Adipocyte (in vitro differentiated cells): ENCODE results near the gene LDLRAD1.
"Not testable (repeated sequence)": the region's sequence is repeated elsewhere in the genome, so short reads cannot be mapped to it uniquely, and the experiment has no call there.

Experiments
- DNase-seq: peaks from one replicate; pipeline ENCODE4 v3.0.0-alpha.2; 2015; ENCODE audit warnings: low read depth
- H3K27me3 ChIP-seq: replicated peaks from 2 replicates; pipeline ENCODE4 v1.7.0; 2013; ENCODE audit warnings: mild to moderate bottlenecking, low read length, moderate library complexity; ENCODE audit not compliant: control insufficient read depth, insufficient read depth
- H3K36me3 ChIP-seq: 2 replicates; pipeline ENCODE4 v1.7.0; 2013; ENCODE audit warnings: low read length, mild to moderate bottlenecking, moderate library complexity; ENCODE audit not compliant: control insufficient read depth, insufficient read depth, severe bottlenecking
- H3K4me1 ChIP-seq: 2 replicates; pipeline ENCODE4 v1.7.0; 2013; ENCODE audit warnings: mild to moderate bottlenecking, low read length, moderate library complexity; ENCODE audit not compliant: control insufficient read depth, insufficient read depth
- H3K4me3 ChIP-seq: 2 replicates; pipeline ENCODE4 v1.7.0; 2013; ENCODE audit warnings: mild to moderate bottlenecking, low read length, moderate library complexity
- H3K9ac ChIP-seq: 2 replicates; pipeline ENCODE4 v1.7.0; 2013; ENCODE audit warnings: mild to moderate bottlenecking, low read length, moderate library complexity
- H3K9me3 ChIP-seq: 2 replicates; pipeline ENCODE4 v1.7.0; 2013; ENCODE audit warnings: mild to moderate bottlenecking, low read length, moderate library complexity; ENCODE audit not compliant: control insufficient read depth

LDLRAD1 gene

DNA sequence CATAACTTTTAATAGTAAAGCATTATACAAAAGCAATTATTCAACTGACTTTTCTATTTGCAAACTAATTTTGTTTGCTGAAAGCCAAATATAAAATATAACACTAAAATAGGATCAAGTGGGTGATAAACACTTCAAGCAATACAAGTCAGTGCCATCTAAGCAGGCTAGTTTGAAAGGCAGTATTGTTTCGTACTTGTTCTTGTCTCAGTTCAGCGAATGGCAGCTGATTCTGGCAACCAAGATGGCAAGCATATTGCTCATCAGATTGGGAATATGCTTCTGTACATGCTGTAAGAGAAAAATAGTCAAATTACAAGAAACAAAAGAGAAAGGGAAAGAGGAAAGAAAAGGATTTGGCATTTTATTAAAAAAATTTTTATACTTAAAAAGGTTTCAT, 27.5 kb upstream of the LDLRAD1 start:
- no peak for DNase-seq
- Histone ChIP-seq H3K4me3 (no peak overlapping the region), H3K36me3 (peaks cover 36% of the 10 kb centered on the region), H3K27me3 (no peaks in the 10 kb centered on the region), H3K9ac (no peak overlapping the region), H3K9me3 (no peaks in the 10 kb centered on the region), H3K4me1 (peaks cover 16% of the 10 kb centered on the region)

DNA sequence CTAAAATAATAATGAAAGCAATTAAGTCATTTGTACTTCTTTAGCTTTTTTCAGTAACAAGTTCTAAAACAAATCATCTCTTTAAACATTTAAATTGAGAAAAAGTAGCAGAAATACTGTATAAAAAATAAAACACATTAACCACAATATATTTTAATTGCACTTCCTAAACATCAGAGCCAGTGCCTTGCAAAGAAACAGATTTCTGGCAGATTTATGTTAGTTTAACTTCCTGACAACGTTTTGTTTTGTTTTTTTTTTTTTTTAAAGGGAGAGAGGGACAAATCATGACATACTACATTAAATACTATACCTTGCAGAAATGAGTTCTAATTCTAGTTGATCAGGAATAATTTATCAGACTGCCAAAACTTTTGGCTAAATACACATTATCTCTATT, 23.8 kb upstream of the LDLRAD1 start:
- Histone ChIP-seq H3K36me3 (peaks cover 73% of the 10 kb centered on the region), H3K9me3 (no peaks in the 10 kb centered on the region), H3K4me1 (peaks cover 1% of the 10 kb centered on the region), H3K27me3 (no peaks in the 10 kb centered on the region), H3K9ac (no peak overlapping the region), H3K4me3 (no peak overlapping the region)
- DNase-seq = no peak

DNA sequence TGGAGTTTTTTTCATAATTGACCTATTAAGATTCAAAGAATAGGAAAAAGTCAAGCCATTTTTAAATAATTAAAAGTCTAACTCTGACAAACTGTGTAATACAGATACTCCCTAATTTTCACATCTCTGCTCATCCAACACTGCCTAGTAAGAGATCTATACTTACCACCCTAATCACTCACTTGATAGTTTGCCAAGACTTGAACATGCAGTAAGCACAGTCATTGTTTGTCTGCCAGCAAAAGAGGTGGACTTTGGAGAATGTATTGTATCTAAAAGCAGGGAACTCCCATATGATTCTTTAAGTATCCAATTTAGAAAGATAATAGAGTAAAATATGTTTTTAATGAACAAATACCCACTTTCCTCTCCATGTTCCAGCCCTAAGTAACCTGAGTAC, 19.5 kb upstream of the LDLRAD1 start:
- no peak overlapping the region for H3K9ac ChIP-seq
- no peaks in the 10 kb centered on the region for H3K27me3 ChIP-seq
- peak; percentile 36 for DNase-seq
- H3K4me1 ChIP-seq = peaks cover 2% of the 10 kb centered on the region
- H3K9me3 ChIP-seq = no peaks in the 10 kb centered on the region
- H3K36me3 ChIP-seq = peaks cover 100% of the 10 kb centered on the region
- no peak overlapping the region for H3K4me3 ChIP-seq

DNA sequence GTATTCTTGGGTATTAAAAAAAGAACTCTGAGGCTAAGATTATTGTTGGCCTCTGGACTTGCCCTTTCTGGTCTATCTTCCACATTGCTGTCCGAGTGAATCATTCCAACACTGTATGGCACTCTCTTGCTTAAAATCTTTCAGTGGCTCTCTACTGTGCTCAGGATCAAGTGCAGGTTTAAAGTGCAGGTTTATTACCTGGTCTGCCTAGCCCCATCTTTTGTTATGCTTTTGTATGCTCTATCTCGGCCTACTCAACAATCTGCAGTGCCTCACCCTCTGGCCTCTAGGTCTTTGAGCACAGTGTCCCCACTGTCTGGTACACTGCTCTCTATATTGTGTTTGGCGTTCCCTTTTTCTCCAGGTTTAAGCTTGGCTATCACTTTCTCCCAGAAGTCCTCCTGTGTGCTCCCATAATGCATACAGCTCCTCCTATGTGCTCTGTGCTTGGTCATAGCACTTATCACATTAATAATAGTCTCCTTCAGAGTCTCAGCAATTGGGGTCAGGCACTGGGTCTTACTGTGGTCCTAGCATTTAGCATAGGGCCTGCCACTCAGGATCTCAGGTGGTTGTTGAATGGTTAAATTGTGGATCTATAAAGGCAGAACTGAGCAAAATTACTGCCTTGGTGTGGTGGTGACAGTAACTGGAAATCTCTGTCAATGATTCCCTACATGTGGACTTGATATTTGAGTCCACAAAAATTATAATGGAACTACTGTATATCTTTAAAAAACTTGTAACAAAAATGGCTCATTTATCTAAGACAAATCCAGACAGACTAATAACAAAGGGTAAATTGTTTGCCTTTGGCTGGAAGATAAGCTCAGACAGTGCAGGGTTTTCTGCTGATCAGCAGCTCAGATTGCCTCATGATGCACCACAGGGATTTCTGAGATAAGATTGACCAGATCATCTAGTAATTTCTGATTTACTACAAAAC, 10.6 kb upstream of the LDLRAD1 start:
- Histone ChIP-seq H3K4me1 (peaks cover 9% of the 10 kb centered on the region), H3K9ac (no peak overlapping the region), H3K27me3 (no peaks in the 10 kb centered on the region), H3K9me3 (no peaks in the 10 kb centered on the region), H3K4me3 (no peak overlapping the region), H3K36me3 (peaks cover 36% of the 10 kb centered on the region)
- DNase-seq = no peak

DNA sequence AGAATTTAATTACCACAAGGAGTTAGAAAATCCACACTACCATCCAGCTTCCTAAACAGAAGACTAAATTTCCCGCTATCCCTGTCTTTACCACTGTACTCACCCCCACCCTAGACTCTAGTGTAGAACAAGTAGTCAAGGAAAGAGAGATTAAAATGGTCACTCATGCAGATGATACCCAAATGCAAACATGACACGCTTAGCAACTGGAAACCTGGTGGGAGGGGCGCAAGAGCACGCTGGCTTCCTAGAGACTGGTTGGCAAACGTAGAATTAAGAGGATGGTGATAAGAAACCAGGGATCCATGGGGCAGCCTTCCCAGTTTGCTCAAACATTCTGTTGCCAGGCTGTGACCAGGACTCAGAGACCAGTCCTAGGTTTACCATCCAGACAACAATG, 9.9 kb upstream of the LDLRAD1 start:
- DNase-seq = no peak
- H3K36me3 ChIP-seq = peaks cover 29% of the 10 kb centered on the region

DNA sequence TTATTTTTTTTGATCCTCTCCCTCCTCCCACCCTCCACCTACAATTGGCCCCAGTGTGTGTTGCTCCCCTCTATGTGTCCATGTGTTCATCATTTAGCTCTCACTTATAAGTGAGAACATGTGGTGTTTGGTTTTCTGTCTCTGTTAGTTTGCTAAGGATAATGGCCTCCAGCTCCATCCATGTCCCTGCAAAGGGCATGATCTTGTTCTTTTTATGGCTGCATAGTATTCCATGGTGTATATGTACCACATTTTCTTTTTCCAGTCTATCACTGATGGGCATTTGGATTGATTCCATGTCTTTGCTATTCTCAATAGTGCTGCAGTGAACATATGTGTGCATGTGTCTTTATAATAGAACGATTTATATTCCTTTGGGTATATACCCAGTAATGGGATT, 6.8 kb upstream of the LDLRAD1 start:
- not testable (repeated sequence) for H3K9me3 ChIP-seq, H3K4me3 ChIP-seq, DNase-seq, H3K36me3 ChIP-seq, H3K27me3 ChIP-seq, H3K4me1 ChIP-seq, H3K9ac ChIP-seq

More for the DNA sequence above, 9.9 kb upstream of the LDLRAD1 start:
- H3K4me1 ChIP-seq = peaks cover 9% of the 10 kb centered on the region
- H3K27me3 ChIP-seq = no peaks in the 10 kb centered on the region
- no peak overlapping the region for H3K9ac ChIP-seq
- H3K9me3 ChIP-seq = no peaks in the 10 kb centered on the region
- H3K4me3 ChIP-seq = no peak overlapping the region

DNA sequence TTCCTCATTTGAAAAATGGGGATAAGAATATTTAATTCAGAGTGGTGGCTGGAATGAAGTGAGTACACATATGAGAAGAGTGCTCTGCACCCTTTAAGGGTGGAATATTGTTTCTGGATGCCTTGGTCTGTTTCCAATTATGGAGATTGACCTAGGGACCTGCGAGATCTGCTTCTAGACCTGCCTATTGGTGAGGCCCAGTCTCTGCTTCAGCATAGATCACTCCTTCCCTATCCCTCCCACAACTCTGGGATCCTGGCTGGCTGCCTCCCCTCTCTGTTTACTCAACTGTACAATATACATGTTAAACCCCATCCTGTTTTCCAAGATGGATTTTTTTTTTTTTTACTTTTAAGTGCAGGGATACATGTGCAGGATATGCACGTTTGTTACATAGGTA, 6.4 kb upstream of the LDLRAD1 start:
- Histone ChIP-seq H3K4me3 (no peak overlapping the region), H3K36me3 (no peaks in the 10 kb centered on the region), H3K4me1 (peaks cover 9% of the 10 kb centered on the region), H3K9ac (no peak overlapping the region), H3K9me3 (no peaks in the 10 kb centered on the region), H3K27me3 (no peaks in the 10 kb centered on the region)
- DNase-seq = no peak

DNA sequence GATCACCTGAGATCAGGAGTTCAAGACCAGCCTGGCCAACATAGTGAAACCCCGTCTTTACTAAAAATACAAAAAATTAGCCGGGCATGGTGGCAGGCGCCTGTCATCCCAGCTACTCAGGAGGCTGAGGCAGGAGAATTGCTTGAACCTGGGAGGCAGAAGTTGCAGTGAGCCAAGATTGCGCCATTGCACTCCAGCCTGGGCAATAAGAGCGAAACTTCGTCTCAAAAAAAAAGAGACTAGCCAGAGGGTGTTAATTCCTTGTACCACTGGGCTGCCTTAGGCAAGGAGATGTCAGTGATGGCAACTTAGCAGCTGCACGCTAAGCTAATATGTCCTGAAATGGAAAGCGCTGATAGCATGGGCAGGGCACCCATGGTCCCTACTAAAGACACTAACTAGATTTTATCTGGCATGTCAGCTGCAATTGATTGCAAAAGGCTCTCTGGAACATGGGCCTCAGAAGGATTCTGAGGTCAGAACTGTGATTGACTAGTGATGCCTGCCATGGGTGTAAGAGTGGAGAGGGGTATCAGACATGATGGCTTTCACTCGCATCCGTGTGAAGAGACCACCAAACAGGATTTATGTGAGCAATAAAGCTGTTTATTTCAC, 1.7 kb upstream of the LDLRAD1 start:
- H3K9me3 ChIP-seq, H3K9ac ChIP-seq, DNase-seq, H3K36me3 ChIP-seq, H3K4me1 ChIP-seq, H3K4me3 ChIP-seq: not testable (repeated sequence)
- H3K27me3 ChIP-seq = peaks cover 19% of the 10 kb centered on the region

DNA sequence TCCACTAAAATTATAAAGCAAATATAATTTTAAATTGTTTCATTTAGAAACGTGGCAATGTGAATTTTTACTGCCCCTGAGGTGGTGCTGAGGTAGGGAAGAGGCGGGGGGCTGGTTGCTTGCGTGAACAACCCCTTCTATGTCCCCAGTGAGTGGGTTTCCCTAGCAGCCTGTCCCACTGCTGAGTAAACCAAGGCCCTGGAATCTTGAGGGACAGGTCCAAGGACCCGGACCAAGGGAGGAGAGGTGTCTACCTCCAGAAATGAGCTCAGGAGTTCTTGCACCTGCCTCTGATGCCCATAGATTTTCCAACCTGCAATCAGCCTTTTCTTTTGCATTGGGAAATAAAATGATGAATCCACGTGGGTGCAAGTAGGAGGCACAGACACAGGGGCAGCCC, 649 bp upstream of the LDLRAD1 start:
- no peak overlapping the region for H3K9ac ChIP-seq
- H3K9me3 ChIP-seq = no peaks in the 10 kb centered on the region
- peaks cover 21% of the 10 kb centered on the region for H3K27me3 ChIP-seq
- no peaks in the 10 kb centered on the region for H3K36me3 ChIP-seq
- H3K4me1 ChIP-seq = peaks cover 8% of the 10 kb centered on the region
- DNase-seq = no peak
- H3K4me3 ChIP-seq = no peak overlapping the region

DNA sequence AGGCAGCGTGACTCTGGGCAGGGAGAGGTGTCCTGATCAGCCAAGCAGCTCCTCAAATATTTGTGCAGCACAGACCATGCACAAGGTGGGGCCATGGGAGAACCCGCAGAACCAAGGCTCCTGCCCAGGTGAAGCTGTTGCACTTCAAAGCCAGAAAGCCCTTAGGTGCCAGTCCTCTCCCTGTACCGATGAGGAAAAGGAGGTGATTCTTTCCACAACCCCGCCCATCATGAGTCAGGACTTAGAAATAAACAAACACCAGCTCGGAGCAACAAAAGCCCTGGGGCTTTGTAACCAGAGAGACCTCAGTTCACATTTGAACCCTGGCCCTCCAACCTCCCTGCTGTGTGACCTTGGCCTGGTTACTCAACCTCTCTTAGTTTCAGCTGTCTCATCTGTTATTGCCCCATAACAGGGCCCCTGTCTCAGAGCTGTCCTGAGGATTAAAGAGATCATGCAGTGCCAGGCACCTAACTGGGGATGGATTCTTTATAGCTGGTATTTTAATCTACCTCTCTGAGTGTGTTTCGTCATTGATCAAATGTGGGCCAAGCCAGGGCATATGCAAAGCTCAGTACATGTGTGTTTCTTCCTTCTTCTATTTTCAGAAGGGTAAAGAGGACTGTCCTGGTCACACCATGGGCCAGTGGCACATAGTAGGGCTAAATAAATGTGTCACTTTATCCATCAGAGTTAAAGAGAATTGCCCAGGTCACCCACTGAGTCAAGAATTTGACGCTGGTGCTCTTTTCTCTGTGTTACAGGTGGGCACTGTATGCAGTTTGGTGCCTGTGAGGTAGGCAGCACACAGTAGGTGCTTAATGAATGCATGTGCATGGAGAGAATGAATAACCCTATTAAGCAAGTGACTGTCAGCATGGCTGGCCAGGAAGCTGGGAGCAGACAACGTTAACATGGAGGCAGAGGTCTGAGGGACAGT, 1.4 kb downstream of the LDLRAD1 start:
- peaks cover 32% of the 10 kb centered on the region for H3K27me3 ChIP-seq

More for the DNA sequence above, 1.4 kb downstream of the LDLRAD1 start:
- H3K4me1 ChIP-seq = peaks cover 8% of the 10 kb centered on the region
- peak; percentile 62 for DNase-seq
- H3K36me3 ChIP-seq = no peaks in the 10 kb centered on the region
- H3K9me3 ChIP-seq = no peaks in the 10 kb centered on the region
- H3K4me3 ChIP-seq = no peak overlapping the region
- no peak overlapping the region for H3K9ac ChIP-seq
